Measurements from ENCODE around the gene CPEB1.

DNA sequence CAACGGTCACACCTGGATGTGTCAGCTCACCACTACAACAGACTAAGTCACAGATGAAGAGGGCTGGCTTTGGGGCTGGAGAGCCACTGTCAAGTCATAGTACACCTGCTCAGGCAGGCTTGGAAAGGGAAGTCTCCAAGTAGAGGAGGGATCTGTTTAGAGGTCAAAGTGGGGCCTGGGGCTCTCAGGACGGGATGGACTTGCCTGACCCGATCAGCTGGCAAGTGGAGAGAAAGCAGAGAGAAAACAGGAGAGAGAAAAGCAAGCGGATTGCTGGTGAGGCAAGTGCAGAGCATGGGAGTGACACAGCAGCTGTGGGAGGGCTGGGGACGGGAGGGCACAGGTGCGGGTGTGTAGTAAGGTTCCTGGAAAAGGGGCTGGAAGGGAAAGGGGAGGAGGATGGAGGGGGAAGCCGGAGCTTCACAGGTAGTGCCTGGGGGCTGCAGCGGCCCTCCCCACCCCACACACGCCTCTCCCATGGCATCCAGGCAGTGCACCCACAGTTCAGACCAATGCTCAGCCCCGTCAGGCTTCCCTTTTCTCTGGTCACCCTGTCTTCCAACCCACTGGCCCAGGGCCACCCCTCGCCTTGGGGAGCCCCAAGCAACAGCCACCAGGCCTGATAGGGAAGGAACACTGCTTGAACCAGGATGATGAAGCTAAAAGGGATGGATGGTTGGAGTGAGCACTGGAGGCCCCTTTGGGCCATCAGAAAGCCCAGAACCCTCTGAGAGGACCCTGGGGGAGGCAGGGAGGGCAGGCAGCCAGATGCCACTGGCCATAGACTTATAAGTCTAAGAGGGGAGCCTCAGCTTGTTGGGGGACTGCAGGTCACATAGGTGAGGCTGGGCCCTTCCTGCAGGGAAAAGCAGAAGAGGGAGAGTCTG is 115.4 kb downstream of the CPEB1 start:
- TF ChIP-seq, protein P1, sequence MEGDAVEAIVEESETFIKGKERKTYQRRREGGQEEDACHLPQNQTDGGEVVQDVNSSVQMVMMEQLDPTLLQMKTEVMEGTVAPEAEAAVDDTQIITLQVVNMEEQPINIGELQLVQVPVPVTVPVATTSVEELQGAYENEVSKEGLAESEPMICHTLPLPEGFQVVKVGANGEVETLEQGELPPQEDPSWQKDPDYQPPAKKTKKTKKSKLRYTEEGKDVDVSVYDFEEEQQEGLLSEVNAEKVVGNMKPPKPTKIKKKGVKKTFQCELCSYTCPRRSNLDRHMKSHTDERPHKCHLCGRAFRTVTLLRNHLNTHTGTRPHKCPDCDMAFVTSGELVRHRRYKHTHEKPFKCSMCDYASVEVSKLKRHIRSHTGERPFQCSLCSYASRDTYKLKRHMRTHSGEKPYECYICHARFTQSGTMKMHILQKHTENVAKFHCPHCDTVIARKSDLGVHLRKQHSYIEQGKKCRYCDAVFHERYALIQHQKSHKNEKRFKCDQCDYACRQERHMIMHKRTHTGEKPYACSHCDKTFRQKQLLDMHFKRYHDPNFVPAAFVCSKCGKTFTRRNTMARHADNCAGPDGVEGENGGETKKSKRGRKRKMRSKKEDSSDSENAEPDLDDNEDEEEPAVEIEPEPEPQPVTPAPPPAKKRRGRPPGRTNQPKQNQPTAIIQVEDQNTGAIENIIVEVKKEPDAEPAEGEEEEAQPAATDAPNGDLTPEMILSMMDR (IDR thresholded peaks at IDR 0.05), result no peak
- no peak for TF ChIP-seq POLR2AphosphoS5 (IDR thresholded peaks at IDR 0.05; ENCODE audit: insufficient read depth in 1 of 2, low read depth in 1 of 2)
